Measurements from ENCODE around the gene MYO5C. TPM values are rescaled to one million over a fixed set of nuclear protein-coding genes. Genes with fewer than 3 reads are reported as not detected.

Gene MYO5C
- polyA plus RNA-seq, 2 donors, result 4.9 to 5.4 TPM

DNA sequence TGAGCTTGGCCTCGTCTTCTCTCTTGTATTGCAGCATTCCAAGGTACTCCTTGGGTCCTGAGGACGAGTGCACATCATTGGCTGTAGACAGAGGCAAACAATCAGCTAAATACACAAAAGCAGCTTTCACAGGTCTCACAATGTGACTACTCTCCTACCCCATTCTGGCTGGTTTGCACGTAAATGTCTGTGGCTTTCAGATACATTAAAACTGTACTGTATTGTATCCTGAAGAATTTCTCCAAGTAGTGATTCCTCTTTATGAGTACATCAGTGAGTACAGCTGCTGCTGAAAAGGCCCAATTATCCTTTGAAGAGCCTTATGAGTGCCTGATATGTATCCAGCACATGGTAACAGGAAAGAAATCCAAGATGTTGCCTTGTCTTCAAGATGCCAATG, 82.4 kb downstream of the MYO5C start:
- Histone ChIP-seq H3K27me3 (ENCODE audit: control insufficient read depth in 1 of 2, insufficient read depth in 2 of 2, low read length in 2 of 2) (no peaks in the 10 kb centered on the region), H3K27ac (ENCODE audit: low read depth in 2 of 2, low read length in 1 of 2) (no peak overlapping the region), H3K9me3 (ENCODE audit: control insufficient read depth in 2 of 2, insufficient read depth in 1 of 2, low read depth in 1 of 2, low read length in 1 of 2) (no peaks in the 10 kb centered on the region), H3K36me3 (ENCODE audit: control insufficient read depth in 2 of 2, insufficient read depth in 2 of 2, low read length in 1 of 2) (peaks cover 6 to 21% of the 10 kb centered on the region in 2 donors), H3K4me3 (ENCODE audit: low read depth in 1 of 2, low read length in 2 of 2) (no peak overlapping the region), H3K4me1 (ENCODE audit: control insufficient read depth in 2 of 2, insufficient read depth in 2 of 2, low read length in 1 of 2) (no peaks in the 10 kb centered on the region)
- 73 to 83% methylated on average over 3 of the region's 3 CpGs for WGBS, 2 donors

DNA sequence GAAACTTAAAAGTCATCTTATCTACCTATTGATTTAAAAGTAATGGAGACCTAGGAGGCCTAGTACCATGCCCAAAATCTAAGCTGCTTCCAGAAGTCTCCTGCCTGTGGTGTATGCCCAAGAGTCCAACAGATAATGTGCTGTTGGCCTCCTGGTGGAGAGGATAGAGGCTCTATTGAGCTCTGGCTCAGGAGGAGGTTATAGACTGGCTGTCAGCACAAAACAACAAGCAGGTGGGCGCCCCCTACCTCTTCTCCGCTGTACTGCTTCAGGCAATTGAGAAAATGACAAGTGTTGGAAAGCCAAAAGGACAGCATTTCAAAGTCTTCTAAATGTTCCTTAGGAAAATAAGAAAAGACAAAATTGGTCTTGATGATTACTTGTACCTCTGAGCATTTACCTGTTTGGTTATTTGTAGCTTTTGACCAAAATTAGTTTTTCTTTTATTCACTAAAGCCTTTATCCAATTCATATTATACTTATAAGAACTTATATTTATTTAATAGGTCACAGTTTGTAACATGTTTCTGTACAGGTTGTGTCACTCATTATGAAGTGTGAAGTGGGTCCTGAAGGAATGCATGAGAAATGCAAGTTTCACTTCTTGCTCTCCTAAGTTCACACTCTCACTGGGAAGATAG, 87.2 kb downstream of the MYO5C start:
- WGBS, 2 donors, result 44 to 49% methylated on average over 2 of the region's 2 CpGs
- H3K36me3 ChIP-seq (ENCODE audit: control insufficient read depth in 2 of 2, insufficient read depth in 2 of 2, low read length in 1 of 2), result peaks cover 6 to 25% of the 10 kb centered on the region in 2 donors

DNA sequence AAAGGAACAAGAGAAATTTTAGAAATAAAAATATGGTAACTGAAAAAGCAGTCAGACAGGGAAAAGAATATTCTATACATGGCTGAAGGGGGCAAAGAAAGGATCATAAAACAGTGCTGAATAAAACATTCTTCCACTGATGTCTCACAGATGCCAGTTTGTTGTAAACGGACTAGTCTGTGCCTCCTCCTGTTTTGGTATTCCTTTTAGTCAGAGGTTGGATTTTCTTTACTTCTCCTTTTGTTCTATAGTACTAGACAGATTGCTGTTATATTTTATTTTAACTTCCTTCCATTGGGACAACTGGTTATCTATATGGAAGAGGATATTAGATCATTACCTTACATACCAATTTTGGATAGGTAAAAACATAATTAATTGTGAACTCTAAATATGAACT, 88.4 kb downstream of the MYO5C start:
- 64 to 76% methylated on average over 1 of the region's 1 CpG for WGBS, 2 donors
- H3K4me1 ChIP-seq (ENCODE audit: control insufficient read depth in 2 of 2, insufficient read depth in 2 of 2, low read length in 1 of 2), result no peaks in the 10 kb centered on the region
- no peaks in the 10 kb centered on the region for H3K27me3 ChIP-seq (ENCODE audit: control insufficient read depth in 1 of 2, insufficient read depth in 2 of 2, low read length in 2 of 2)
- no peak overlapping the region for H3K4me3 ChIP-seq (ENCODE audit: low read depth in 1 of 2, low read length in 2 of 2)
- H3K9me3 ChIP-seq (ENCODE audit: control insufficient read depth in 2 of 2, insufficient read depth in 1 of 2, low read depth in 1 of 2, low read length in 1 of 2), result no peaks in the 10 kb centered on the region
- H3K36me3 ChIP-seq (ENCODE audit: control insufficient read depth in 2 of 2, insufficient read depth in 2 of 2, low read length in 1 of 2), result peaks cover 0 to 19% of the 10 kb centered on the region in 2 donors
- H3K27ac ChIP-seq (ENCODE audit: low read depth in 2 of 2, low read length in 1 of 2), result no peak overlapping the region

More for the DNA sequence above, 87.2 kb downstream of the MYO5C start:
- H3K4me1 ChIP-seq (ENCODE audit: control insufficient read depth in 2 of 2, insufficient read depth in 2 of 2, low read length in 1 of 2), result no peaks in the 10 kb centered on the region
- no peaks in the 10 kb centered on the region for H3K27me3 ChIP-seq (ENCODE audit: control insufficient read depth in 1 of 2, insufficient read depth in 2 of 2, low read length in 2 of 2)
- H3K4me3 ChIP-seq (ENCODE audit: low read depth in 1 of 2, low read length in 2 of 2), result no peak overlapping the region
- H3K27ac ChIP-seq (ENCODE audit: low read depth in 2 of 2, low read length in 1 of 2), result no peak overlapping the region
- no peaks in the 10 kb centered on the region for H3K9me3 ChIP-seq (ENCODE audit: control insufficient read depth in 2 of 2, insufficient read depth in 1 of 2, low read depth in 1 of 2, low read length in 1 of 2)

- Histone ChIP-seq H3K4me1 (ENCODE audit: control insufficient read depth in 2 of 2, insufficient read depth in 2 of 2, low read length in 1 of 2) (no peaks in the 10 kb centered on the region), H3K4me3 (ENCODE audit: low read depth in 1 of 2, low read length in 2 of 2) (no peak overlapping the region), H3K9me3 (ENCODE audit: control insufficient read depth in 2 of 2, insufficient read depth in 1 of 2, low read depth in 1 of 2, low read length in 1 of 2) (no peaks in the 10 kb centered on the region), H3K27ac (ENCODE audit: low read depth in 2 of 2, low read length in 1 of 2) (no peak overlapping the region), H3K27me3 (ENCODE audit: control insufficient read depth in 1 of 2, insufficient read depth in 2 of 2, low read length in 2 of 2) (no peaks in the 10 kb centered on the region), H3K36me3 (ENCODE audit: control insufficient read depth in 2 of 2, insufficient read depth in 2 of 2, low read length in 1 of 2) (peaks cover 0 to 14% of the 10 kb centered on the region in 2 donors)
- 75 to 84% methylated on average over 2 of the region's 2 CpGs for WGBS, 2 donors
Observed at GRCh38 chr15:52206446-52206845, 89.2 kb downstream of the MYO5C start.

- no peaks in the 10 kb centered on the region for H3K4me1 ChIP-seq (ENCODE audit: control insufficient read depth in 2 of 2, insufficient read depth in 2 of 2, low read length in 1 of 2)
- no peak overlapping the region for H3K4me3 ChIP-seq (ENCODE audit: low read depth in 1 of 2, low read length in 2 of 2)
- H3K27ac ChIP-seq (ENCODE audit: low read depth in 2 of 2, low read length in 1 of 2), result no peak overlapping the region
- H3K27me3 ChIP-seq (ENCODE audit: control insufficient read depth in 1 of 2, insufficient read depth in 2 of 2, low read length in 2 of 2), result no peaks in the 10 kb centered on the region
- no peaks in the 10 kb centered on the region for H3K9me3 ChIP-seq (ENCODE audit: control insufficient read depth in 2 of 2, insufficient read depth in 1 of 2, low read depth in 1 of 2, low read length in 1 of 2)
- H3K36me3 ChIP-seq (ENCODE audit: control insufficient read depth in 2 of 2, insufficient read depth in 2 of 2, low read length in 1 of 2), result peaks cover 0 to 10% of the 10 kb centered on the region in 2 donors
- WGBS, 2 donors, result 95 to 96% methylated on average over 20 of the region's 20 CpGs
Observed at GRCh38 chr15:52204657-52205056, 90.9 kb downstream of the MYO5C start.

DNA sequence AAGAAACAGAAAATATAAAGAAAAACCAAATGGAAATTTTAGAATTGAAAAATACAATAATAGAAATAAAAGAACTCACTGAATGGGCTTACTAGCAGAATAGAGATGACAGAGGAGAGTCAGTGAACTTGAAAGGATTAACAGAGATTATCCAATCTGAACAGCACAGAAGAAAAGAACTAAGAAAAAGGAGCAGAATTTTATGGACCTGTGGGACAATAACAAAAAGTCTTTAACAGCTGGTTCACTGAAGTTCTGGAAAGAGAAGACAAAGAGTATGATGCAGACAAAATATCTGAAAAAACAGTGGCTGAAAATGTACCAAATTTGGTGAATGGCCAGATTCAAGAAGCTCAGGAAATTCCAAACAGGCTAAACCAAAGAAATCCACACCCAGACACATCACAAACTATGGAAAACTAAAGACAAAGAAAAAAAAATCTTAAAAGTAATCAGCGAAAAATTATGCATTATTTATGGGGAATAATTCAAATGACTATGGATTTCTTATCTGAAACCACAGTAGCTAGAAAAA, 94.7 kb downstream of the MYO5C start:
- H3K27me3 ChIP-seq (ENCODE audit: control insufficient read depth in 1 of 2, insufficient read depth in 2 of 2, low read length in 2 of 2), result no peaks in the 10 kb centered on the region
- 91% methylated on average over 1 of the region's 1 CpG for whole genome bisulfite sequencing, 2 donors
- no peaks in the 10 kb centered on the region for H3K4me1 ChIP-seq (ENCODE audit: control insufficient read depth in 2 of 2, insufficient read depth in 2 of 2, low read length in 1 of 2)
- no peak overlapping the region for H3K4me3 ChIP-seq (ENCODE audit: low read depth in 1 of 2, low read length in 2 of 2)
- H3K36me3 ChIP-seq (ENCODE audit: control insufficient read depth in 2 of 2, insufficient read depth in 2 of 2, low read length in 1 of 2), result peaks cover 0 to 12% of the 10 kb centered on the region in 2 donors
- no peaks in the 10 kb centered on the region for H3K9me3 ChIP-seq (ENCODE audit: control insufficient read depth in 2 of 2, insufficient read depth in 1 of 2, low read depth in 1 of 2, low read length in 1 of 2)
- H3K27ac ChIP-seq (ENCODE audit: low read depth in 2 of 2, low read length in 1 of 2), result no peak overlapping the region

DNA sequence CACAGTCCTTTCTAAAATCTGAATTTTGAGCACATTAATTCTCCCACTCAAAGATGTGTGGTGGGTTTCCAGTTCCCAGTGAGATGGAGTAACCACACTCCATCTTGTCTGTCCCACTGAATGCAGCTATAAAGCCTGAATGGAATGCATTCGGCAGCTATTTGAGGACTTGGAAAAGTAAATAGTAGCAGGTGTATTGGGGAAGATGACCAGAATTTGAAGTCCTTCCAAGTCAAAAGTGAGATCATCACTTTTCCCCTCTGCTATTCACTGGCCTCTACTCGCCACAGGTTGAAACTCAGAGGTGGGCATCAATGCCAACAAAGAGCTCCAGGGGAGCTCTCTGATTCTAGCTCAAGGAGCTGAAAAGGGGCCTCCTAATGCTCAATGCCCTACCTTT, 96.3 kb downstream of the MYO5C start:
- Histone ChIP-seq H3K27ac (ENCODE audit: low read depth in 2 of 2, low read length in 1 of 2) (no peak overlapping the region), H3K4me1 (ENCODE audit: control insufficient read depth in 2 of 2, insufficient read depth in 2 of 2, low read length in 1 of 2) (no peaks in the 10 kb centered on the region), H3K4me3 (ENCODE audit: low read depth in 1 of 2, low read length in 2 of 2) (no peak overlapping the region), H3K27me3 (ENCODE audit: control insufficient read depth in 1 of 2, insufficient read depth in 2 of 2, low read length in 2 of 2) (no peaks in the 10 kb centered on the region), H3K36me3 (ENCODE audit: control insufficient read depth in 2 of 2, insufficient read depth in 2 of 2, low read length in 1 of 2) (peaks cover 0 to 5% of the 10 kb centered on the region in 2 donors), H3K9me3 (ENCODE audit: control insufficient read depth in 2 of 2, insufficient read depth in 1 of 2, low read depth in 1 of 2, low read length in 1 of 2) (no peaks in the 10 kb centered on the region)
- 90 to 95% methylated on average over 2 of the region's 2 CpGs for WGBS, 2 donors

DNA sequence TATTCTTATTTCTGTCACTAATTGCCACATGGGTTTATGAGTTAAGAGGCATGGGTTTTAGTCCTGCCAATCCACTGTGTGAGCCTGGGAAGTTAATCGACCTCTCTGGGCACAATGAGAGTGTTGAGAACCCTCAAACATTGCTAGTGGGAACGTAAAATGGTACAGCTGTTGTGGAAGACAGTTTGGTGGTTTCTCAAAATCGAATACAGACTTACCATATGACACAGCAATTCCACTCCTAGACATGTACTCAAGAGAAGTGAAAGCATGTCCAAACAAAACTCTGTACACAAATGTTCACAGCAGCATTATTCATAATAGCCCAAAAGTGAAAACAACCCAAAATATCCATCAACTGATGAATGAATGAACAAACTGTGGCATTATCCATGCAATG, 98.7 kb downstream of the MYO5C start:
- Histone ChIP-seq H3K4me1 (ENCODE audit: control insufficient read depth in 2 of 2, insufficient read depth in 2 of 2, low read length in 1 of 2) (no peaks in the 10 kb centered on the region), H3K27ac (ENCODE audit: low read depth in 2 of 2, low read length in 1 of 2) (no peak overlapping the region), H3K4me3 (ENCODE audit: low read depth in 1 of 2, low read length in 2 of 2) (no peak overlapping the region), H3K36me3 (ENCODE audit: control insufficient read depth in 2 of 2, insufficient read depth in 2 of 2, low read length in 1 of 2) (peaks cover 0 to 2% of the 10 kb centered on the region in 2 donors), H3K27me3 (ENCODE audit: control insufficient read depth in 1 of 2, insufficient read depth in 2 of 2, low read length in 2 of 2) (no peaks in the 10 kb centered on the region), H3K9me3 (ENCODE audit: control insufficient read depth in 2 of 2, insufficient read depth in 1 of 2, low read depth in 1 of 2, low read length in 1 of 2) (no peaks in the 10 kb centered on the region)
- 62 to 67% methylated on average over 3 of the region's 3 CpGs for WGBS, 2 donors

GRCh38 chr15:52193791-52194190, 101.8 kb downstream of the MYO5C start:
- Histone ChIP-seq H3K9me3 (ENCODE audit: control insufficient read depth in 2 of 2, insufficient read depth in 1 of 2, low read depth in 1 of 2, low read length in 1 of 2) (no peaks in the 10 kb centered on the region), H3K36me3 (ENCODE audit: control insufficient read depth in 2 of 2, insufficient read depth in 2 of 2, low read length in 1 of 2) (peaks cover 0 to 2% of the 10 kb centered on the region in 2 donors), H3K4me3 (ENCODE audit: low read depth in 1 of 2, low read length in 2 of 2) (no peak overlapping the region), H3K4me1 (ENCODE audit: control insufficient read depth in 2 of 2, insufficient read depth in 2 of 2, low read length in 1 of 2) (no peaks in the 10 kb centered on the region), H3K27ac (ENCODE audit: low read depth in 2 of 2, low read length in 1 of 2) (no peak overlapping the region), H3K27me3 (ENCODE audit: control insufficient read depth in 1 of 2, insufficient read depth in 2 of 2, low read length in 2 of 2) (no peaks in the 10 kb centered on the region)
- 77 to 79% methylated on average over 1 of the region's 1 CpG for WGBS, 2 donors

DNA sequence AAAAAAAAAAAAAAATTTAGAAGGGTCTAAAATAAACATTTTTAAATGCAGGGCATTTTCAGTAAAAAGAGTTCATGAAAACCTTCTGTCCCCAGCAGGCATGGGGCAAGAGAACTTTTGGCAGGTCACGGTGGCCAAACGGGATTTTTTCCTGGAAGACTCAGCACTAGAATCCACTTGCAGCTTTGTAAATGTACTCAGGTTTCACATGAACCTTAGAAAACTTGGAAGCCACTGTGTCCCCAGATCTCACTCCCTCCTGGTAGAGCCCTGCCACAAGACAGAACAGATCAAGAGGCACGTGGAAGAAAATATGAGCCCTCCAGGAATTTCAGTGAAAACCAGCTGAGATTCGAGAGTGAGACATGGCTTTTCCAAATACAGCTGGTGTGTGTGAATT, 102.3 kb downstream of the MYO5C start:
- 57 to 74% methylated on average over 4 of the region's 4 CpGs for WGBS, 2 donors
- Histone ChIP-seq H3K27ac (ENCODE audit: low read depth in 2 of 2, low read length in 1 of 2) (no peak overlapping the region), H3K4me1 (ENCODE audit: control insufficient read depth in 2 of 2, insufficient read depth in 2 of 2, low read length in 1 of 2) (no peaks in the 10 kb centered on the region), H3K4me3 (ENCODE audit: low read depth in 1 of 2, low read length in 2 of 2) (no peak overlapping the region), H3K27me3 (ENCODE audit: control insufficient read depth in 1 of 2, insufficient read depth in 2 of 2, low read length in 2 of 2) (no peaks in the 10 kb centered on the region), H3K36me3 (ENCODE audit: control insufficient read depth in 2 of 2, insufficient read depth in 2 of 2, low read length in 1 of 2) (peaks cover 0 to 2% of the 10 kb centered on the region in 2 donors), H3K9me3 (ENCODE audit: control insufficient read depth in 2 of 2, insufficient read depth in 1 of 2, low read depth in 1 of 2, low read length in 1 of 2) (no peaks in the 10 kb centered on the region)

Data from esophagus (tissue), 2 donors.